Fibroblast of skin of back (primary cell): ENCODE results near the gene DNAH3.
"Not testable (repeated sequence)": the region's sequence is repeated elsewhere in the genome, so short reads cannot be mapped to it uniquely, and the experiment has no call there.

Source experiments
- DNase-seq: peaks from one replicate; pipeline ENCODE4 v3.0.0-alpha.2; 2013

The DNAH3 gene

DNA sequence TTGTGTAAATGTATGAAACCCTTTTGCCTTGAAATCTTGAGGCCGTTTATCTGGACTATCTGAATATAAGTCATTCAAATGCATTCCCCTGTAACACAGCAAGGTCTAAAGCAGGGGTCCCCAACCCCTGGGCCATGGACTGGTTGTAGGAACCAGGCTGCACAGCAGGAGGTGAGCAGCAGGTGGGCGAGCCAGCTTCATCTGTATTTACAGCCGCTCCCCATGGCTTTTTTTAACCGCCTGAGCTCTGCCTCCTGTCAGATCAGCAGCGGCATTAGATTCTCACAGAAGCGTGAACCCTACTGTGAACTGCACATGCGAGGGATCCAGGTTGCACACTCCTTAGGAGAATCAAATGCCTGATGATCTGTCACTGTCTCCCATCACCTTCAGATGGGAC, 24.1 kb downstream of the DNAH3 start:
- no peak for DNase-seq

DNA sequence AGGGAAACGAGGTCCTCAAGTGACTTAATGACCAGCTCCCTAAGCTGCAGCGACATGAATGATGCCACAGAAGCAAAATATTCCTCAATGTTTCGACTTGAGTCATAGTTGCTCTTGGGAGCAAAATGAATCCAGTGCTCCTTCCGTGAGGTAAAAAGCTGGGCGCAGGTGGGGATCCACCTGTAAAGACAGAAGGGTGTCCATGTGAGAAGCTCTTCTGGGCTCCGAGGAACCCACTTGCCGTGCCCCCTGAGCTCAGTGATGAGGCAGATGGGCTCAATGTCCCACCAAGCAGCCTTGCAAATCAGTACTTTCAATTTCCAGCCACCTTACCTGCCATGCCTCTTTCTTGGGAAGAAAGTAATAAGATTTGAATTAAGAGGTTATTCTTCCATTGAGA, 25.5 kb downstream of the DNAH3 start:
- no peak for DNase-seq

DNA sequence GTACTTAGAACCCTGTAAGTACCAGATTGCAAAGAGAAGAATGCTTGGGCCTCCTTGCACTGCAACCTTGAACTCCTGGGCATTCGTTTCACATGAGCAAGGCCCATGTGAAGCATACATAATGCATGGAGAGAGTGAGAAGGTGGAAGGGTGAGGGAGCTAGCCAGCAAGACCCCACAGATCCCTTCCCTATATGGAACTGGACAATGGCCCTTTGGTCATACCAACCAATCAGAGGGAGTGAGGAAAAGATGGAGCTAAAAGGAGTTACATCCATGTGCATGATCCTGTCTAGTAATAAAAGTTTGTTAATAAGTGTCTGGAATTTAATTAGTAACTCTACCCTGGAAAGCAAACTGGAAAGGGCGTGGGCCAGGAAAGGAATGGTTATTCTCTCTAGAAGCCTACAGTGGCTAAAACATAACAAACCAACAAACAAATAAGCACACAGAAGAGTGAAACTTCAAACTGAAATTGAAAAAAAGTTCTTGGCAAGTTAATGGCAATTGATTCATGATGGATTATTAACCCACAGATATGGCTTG, 29.6 kb downstream of the DNAH3 start:
- DNase-seq: no peak

DNA sequence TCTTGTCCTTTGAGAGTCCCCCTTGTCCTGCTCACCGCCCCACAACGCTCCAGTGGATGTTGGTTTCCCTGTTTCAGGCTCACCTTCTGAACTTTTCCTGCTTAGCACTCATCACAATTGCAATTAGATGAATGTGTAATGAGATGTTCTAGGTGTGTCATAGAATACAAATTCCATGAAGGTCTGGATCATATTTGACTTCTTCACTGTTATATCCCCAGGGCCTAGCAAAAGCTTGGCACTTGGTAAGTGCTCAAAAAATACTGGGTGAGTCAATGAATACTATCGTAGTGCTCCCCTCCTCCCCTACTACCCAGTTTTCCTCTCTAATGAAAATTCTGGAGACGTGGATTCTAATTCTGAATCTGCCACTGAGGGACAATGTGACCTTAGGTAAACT, 33.1 kb downstream of the DNAH3 start:
- no peak for DNase-seq

DNA sequence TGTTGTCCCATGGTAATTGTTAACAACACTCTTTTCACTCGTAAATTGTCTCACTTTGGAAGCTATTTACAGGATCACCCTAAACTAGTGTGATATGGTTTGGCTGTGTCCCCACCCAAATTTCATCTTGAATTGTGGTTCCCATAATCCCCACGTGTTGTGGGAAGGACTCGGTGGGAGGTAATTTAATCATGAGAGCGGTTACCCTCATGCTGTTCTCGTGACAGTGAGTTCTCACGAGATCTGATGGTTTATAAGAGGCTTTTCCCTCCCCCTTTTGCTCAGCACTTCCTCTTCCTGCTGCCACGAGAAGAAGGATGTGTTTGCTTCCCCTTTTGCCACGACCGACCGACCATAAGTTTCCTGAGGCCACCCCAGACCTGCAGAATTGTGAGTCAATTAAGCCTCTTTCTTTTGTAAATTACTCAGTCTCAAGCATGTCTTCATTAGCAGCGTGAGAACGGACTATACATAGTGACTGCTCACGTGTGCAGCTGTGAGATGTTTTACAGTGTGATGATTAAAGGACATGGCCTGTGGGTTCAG, 34.4 kb downstream of the DNAH3 start:
- peak; percentile 11 for DNase-seq

DNA sequence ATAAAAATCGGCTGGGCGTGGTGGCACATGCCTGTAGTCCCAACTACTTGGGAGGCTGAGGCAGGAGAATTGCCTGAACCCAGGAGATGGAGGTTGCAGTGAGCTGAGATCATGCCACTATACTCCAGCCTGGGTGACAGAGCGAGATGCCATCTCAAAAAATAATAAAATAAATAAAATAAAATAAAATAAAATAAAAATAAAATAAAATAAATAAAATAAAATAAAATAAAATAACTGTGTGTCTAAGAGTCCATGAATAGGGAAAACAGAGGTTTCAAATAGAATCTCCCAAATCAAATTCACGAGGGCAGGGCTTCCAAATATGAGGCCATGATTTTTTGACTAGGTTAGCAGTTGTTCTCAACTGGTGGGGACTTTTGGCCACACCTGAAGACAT, 35.1 kb downstream of the DNAH3 start:
- DNase-seq: not testable (repeated sequence)

DNA sequence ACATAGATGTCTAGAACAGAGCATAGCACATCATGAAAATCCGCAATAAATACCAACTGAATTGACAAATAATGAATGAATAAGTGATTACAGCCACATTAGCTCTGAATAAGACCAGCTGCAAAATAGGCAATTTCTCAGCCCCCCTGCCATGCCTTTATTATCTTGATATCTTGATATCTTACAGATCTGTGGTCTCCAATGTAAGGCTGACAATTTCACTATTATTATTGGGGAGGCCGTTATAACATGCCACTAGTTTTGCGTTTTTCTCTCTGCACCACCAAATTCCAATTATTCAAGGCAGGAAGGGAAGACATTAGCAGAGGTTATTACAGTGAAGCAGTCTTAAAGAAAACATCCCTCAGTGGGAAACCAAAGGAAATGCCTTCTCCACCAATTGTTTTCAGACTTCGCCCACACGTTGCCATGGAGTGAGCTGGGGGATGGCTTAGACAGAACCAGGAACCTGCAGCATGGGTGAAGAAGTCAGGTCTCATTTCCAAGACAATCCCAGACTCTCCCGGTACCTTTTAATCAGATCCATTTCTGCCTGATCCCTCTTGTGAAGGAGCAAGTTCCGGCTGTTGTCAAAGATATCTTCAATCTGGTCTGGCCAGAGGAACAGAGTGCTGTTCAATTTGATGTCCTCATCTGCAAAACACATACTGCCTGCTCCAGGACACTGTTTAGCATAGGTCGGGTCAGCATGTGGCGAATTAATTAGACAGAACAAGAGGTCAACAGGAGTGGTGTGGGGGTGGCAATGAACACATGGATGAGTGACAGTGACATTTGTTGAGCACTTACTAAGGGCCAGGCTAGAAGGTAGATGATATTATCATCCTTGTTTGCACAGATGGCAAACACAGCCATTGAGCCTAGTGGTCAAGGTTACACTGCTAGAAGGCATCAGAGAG, 46.4 kb downstream of the DNAH3 start:
- DNase-seq: peak; percentile 84

DNA sequence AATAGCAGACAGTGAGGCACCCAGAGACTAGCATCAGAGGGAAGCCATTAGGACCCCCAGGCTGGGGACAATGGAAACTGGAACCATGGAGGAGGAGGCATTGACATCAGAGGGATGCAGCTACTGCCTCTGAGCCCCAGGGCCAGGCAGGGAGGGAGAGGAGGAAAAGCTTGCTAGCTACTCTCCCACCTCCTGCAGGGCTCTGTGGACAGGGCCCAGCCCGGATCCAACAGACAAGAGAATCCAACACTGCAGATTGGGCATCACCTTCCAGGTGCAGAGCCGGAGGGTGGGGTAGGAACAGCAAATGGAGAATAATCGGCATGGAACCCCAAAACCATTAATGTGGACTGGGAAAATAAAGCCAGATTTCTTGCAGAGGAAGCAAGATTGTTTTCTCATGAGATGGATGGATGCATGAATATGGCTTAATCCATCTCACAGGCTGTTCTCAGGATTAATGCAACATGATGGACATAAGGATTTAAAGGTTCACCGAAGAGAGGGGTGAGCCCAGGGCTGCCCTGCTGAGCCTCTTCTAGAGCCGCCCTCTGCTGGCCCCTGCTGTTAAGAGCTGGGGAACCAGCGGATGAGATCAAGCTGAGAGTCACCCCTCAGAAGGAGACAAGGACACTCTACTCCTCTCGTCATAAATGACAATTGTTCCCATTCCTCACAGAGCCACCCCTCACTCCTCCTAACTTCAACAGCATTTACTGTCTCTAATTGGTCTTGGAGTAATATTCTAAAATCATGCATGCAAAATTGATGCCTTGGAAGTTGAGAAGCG, 48.8 kb downstream of the DNAH3 start:
- DNase-seq: peak; percentile 27

DNA sequence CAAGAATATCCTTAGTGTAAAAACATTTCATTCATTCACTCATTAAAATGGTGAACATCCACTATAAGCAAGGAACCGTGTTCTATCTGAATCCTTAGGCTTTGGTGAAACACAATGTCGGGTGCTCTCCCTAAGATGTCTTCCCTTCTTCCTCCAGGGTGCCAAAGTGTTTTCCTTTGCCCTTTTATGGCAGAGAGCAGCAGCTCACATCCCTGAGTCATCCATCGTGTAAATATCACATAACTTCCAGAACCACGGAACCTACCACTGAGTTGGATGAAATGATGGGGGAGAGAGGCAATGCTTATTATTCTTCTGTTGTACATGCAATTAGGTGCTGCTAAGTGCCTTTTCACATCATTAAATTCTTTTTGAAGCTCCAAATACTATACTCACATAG, 50.2 kb downstream of the DNAH3 start:
- peak; percentile 90 for DNase-seq

DNA sequence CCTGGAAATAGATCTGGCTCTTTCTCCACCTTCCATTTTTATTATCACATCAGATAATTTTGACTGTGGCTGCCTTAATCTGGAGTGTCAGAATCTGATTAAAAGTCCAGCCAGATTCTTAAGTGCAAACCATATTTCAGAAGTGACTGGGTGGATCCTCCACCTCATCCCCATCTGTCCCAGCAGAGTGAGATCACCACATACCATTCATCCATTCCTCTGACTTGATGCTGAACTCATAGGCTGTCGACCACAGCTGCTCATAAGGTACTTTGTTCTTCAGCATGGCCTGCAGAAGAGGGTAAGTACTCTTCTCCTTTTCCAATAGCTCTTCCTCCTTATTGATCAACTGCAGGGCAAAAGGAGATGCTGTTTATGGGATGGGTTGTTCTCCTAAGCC, 53.5 kb downstream of the DNAH3 start:
- peak; percentile 80 for DNase-seq

DNA sequence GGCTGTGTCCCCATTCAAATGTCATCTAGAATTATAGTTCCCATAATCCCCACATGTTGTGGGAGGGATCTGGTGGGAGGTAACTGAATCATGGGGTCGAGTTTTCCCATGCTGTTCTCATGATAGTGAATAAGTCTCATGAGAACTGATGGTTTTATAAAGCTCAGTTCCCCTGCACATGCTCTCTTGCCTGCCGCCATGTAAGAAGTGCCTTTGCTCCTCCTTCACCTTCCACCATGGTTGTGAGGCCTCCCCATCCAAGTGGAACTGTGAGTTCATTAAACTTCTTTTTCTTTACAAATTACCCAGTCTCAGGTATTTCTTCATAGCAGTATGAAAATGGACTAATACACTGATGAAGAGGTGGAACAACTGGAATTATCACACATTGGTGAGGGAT, 55.9 kb downstream of the DNAH3 start:
- not testable (repeated sequence) for DNase-seq

DNA sequence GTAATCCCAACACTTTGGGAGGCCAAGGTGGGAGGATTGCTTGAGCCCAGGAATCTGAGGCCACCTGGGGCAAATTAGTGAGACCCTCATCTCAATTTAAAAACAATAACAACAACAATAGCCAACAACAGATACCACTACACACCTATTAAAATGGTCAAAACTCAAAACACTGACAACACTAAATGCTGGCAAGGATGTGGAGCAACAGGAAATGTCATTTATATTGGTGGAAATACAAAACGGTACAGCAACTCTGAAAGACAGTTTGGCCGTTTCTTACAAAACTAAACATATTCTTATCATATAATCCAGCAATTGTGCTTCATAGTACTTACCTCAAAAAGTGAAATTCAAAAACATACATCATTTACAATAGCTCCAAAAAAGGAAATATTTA, 57.7 kb downstream of the DNAH3 start:
- DNase-seq: no peak

DNA sequence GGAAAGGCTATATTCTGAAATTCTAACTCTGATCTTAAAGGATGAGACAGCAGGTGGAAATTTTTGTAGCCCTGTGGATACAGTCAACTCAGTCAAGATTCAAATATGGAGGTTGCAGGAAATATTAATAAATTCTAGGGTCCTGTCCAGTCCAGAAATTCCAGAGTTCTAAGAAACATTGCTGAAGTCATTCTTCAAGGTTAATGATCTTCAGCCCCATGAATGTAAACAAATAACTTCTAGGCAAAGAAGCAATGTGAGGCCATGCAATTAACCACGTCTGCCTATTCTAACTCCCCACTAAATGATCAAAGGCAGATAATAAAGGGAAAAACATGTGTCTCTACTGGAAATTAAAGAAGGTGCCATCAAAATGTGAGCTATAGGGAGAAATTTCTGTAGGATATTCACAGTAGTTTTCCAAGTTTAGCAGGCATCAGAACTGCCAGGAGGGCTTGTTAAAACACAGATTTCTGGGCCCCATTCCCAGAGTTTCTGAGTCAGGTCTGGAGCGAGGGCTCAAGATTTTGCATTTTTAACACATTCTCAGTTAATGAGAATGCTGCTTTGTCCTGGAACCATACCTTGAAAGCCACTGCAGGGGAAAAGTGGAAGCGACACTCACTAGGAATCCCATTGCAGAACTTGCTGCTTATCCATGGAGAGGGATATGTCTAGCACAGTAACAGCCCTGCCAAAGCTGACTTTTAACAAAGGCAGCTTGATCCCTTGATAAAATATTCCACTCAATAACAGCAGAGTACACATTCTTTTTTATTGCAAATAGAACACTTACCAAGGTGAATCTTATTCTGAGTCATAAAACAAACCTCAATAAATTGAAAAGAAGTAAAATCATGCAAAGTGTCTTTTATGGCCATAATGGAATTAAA, 61.8 kb downstream of the DNAH3 start:
- DNase-seq: peak; percentile 26

DNA sequence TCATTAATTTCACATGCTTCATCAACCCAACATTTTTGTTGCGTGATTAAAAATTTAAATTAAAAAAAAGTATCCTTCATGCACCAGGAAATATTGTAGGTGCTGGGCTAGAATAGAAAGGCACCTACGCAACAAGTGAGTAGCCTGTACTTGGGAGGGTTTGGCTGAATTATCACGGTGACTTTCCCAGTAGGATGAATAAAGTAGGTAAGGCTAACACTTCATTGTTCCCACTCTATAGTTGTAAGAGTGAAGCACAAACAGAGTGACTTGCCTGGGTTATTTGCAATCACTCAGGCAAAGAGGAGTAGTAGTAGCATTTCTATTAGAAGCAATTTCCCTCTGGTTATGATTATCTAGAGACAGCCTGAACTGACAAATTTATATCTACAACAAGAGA, 62.5 kb downstream of the DNAH3 start:
- DNase-seq: no peak

DNA sequence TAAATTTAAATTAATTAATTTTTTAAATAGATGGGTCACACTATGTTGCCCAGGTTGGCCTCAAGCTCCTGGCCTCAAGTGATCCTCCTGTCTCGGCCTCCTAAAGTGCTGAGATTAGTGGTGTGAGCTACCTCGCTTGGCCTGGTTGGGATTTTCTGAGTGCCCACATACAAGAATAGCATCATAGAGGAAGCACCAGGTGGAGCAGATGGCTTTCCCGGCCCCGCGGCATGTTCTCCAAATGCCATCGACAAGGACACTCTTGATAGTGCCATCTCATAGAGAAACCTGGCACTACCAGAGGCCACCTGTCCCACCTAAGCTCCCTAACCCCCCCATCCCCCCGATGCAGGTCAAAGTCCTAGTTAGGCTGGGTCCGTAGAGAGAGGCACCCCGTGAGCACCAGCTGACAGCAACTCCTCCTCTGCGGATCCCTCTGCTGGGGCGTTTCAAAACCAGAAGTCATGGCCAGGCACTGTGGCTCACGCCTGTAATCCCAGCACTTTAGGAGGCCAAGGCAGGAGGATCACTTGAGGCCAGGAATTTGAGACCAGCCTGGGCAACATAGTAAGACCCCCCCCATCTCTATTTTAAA, 65.9 kb downstream of the DNAH3 start:
- DNase-seq: no peak

DNA sequence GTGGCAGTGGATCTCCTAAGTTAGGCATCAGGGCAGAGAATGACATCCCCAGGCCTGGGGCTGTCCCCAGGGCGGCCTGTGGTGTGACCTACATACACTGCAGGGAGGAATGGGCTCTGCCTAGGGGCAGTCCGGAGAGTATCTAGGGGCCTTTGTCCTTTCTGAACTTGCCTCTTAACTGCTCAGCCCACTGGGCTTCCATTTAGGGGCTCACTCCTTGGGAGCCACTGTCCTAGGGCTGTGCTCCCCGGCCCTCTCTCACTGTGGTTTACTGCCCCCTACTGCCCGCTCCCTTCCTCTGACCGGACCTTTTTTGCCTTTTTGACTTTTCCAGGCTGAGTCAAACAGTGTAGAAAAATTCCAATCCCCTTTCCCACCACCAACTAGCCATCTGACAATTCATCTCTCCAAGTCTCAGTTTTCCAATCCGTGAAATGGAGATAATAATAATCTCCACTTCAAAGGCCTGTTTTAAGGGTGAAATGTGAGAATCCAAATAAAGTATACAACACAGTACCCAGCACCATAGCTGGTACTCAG, 66.8 kb downstream of the DNAH3 start:
- DNase-seq: peak; percentile 56

DNA sequence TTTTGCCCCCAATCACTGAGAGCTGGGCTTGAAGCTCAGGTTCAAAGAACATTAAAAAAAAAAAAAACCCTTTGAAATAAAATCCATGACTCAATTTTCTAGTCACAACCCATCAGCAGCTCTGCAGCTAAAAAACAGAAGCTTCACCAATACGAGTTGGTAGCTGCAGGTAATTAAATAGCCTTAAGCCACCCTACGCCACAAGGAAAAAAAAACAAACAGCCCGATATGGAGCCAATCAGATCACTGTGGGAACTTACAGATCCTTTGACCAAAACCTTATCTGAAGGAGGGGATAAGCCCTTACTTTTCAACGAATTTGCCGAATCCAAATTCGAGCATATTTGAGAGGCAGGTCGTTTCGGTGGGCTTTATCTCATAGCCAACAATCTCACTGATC, 69.3 kb downstream of the DNAH3 start:
- DNase-seq: no peak

DNA sequence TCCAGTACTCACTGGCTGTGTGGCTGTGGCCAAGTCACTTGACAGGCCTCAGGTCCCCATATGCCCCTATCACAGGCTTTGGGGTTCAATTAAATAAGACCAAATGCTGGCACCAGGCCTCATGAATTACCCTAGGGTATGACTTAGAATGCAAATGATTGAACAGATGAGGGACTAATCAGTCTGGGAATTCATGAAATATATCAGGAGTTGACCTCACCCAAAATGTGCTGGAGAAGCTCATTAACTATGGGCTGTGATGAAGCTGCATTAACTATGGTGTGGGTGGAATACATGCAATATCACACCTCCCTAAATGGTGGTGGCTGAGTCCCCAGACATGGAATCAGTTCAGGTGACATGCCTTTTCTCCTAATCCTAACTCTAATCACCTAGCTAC, 72.1 kb downstream of the DNAH3 start:
- no peak for DNase-seq

DNA sequence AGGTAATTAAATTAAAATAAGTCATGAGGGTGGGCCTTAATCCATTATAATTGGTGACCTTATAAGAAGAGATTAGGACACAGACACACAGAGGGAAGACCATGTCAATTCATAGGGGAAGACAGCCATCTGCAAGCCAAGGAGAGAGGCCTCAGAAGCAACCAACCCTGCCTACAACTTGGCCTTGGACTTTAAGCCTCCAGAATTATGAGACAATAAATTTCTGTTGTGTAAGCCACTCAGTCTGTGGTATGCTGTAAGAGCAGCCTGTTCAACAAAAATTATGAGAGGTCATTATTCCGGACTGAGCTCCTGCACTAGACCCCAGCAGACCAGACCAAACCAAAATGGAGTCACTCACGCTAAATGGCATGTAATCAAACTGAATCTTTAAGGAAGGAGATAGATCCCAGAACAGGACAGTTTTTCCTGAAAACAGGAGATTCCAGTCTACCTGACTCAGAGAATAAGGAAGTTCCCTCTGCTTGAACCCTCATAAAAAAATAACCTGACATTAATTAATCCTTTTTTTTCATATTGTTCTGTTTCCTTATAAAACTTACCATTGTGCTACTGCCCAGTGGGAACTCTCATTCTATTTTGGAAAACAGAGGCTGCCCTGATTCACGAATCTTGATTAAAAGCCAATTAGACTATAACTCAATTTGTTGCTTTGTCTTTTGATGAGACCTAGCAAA, 74.3 kb downstream of the DNAH3 start:
- DNase-seq: no peak

DNA sequence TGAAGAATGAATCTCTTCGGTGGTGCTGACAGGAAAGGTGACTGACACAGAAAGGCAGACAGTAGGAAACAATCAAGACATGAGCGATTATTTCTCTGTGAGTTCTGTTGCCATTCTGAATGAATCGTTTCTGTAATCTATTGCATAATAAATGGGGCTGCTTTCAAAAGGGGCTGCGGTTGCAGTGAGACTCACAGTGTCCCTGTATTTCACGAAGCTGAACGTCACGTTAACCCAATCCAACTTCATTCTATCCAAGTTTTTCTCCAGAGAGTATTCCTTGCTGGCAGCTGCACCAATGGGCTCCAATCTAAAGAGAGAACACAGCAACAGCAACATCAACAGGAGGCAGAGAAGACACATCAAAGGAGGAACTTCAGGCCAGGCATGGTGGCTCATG, 75.4 kb downstream of the DNAH3 start:
- DNase-seq: no peak

DNA sequence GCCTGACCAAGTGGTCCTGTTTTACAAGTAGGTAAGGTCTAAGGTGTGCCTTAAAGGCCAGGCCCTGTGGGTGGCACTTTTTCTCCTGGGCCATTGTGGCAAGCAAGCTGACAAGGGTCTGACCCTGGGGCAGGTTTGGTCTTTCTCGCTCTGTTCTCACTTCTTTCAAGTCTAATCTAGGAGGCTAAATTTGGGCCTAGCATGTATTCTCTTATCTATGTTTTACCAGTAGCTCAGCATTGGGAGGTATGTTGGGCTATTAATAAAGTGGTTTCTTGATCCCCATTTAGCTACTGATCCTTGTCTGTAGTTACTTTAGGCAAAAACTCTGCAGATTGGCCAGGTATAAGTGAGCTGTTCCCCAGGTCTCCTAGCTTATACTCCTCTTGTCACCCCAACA, 77.7 kb downstream of the DNAH3 start:
- no peak for DNase-seq
